GM23248 (cell line): ENCODE data around the gene COX7B2.

Experiments used
- EZH2 ChIP-seq: fragments of 200-600 bp; sonication (generic); IDR thresholded peaks from 2 replicates; pipeline ENCODE4 v1.6.1; 2018; ENCODE audit warnings: antibody characterized with exemption, mild to moderate bottlenecking; ENCODE audit not compliant: insufficient read depth, poor library complexity, severe bottlenecking
- EZH2phosphoT487 ChIP-seq: fragments of 200-600 bp; sonication (generic); IDR thresholded peaks from 2 replicates; pipeline ENCODE4 v1.6.1; 2018; ENCODE audit warnings: antibody characterized with exemption, moderate library complexity, mild to moderate bottlenecking, low read depth; ENCODE audit not compliant: insufficient read depth

DNA sequence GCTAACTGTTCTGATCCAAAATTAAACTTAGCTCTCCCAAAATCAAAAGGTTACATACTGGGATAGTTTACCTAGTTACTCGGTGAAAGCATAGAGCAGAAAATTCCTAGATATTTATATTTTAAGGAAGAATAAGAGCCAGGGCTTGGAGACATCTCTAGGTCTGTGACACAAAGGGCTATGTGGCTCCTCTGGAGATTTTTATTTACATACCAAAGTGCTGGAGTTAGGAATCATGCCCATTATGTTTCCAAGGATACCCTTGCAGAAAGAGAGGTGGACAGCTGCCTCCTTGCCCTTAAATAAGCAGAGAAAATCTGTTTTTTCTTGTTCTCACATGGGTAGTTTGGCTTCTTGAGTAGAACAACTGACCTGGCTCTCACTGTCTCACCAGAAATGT is 9.0 kb downstream of the COX7B2 start:
- TF ChIP-seq EZH2phosphoT487 = no peak
- TF ChIP-seq EZH2 = no peak
